Stimulated activated CD8-positive, alpha-beta memory T cell treated with anti-CD3 and anti-CD28 coated beads, Interleukin-4, amount 100 ng/mL, for 4 hours (primary cell): ENCODE results near the gene ST8SIA4.
"Not testable (repeated sequence)": the region's sequence is repeated elsewhere in the genome, so short reads cannot be mapped to it uniquely, and the experiment has no call there.

Experiments
- DNase-seq, 2 donors: peaks; one replicate each; pipeline ENCODE4 v3.0.0-alpha.2; 2020; ENCODE audit warnings: low read depth in 2 of 2, low spot score in 1 of 2

ST8SIA4 gene

GRCh38 chr5:100788417-100788816 lies 114.7 kb downstream of the ST8SIA4 start:
- DNase-seq = no peak

- DNase-seq = no peak
Measured at GRCh38 chr5:100787648-100788047, 115.4 kb downstream of the ST8SIA4 start.

- not testable (repeated sequence) for DNase-seq
Measured at GRCh38 chr5:100785536-100785935, 117.5 kb downstream of the ST8SIA4 start.

GRCh38 chr5:100780376-100780870 lies 122.7 kb downstream of the ST8SIA4 start:
- DNase-seq = no peak

- DNase-seq = no peak
Measured at GRCh38 chr5:100779669-100780375, 123.3 kb downstream of the ST8SIA4 start.

GRCh38 chr5:100777680-100778300 lies 125.3 kb downstream of the ST8SIA4 start:
- no peak for DNase-seq

- no peak for DNase-seq
Measured at GRCh38 chr5:100775533-100775855, 127.6 kb downstream of the ST8SIA4 start.

GRCh38 chr5:100772548-100772947 lies 130.5 kb downstream of the ST8SIA4 start:
- no peak for DNase-seq

GRCh38 chr5:100772006-100772405 lies 131.1 kb downstream of the ST8SIA4 start:
- no peak for DNase-seq

- no peak for DNase-seq
Measured at GRCh38 chr5:100771181-100771580, 131.9 kb downstream of the ST8SIA4 start.

- DNase-seq = no peak
Measured at GRCh38 chr5:100768221-100768620, 134.9 kb downstream of the ST8SIA4 start.

- DNase-seq = no peak
Measured at GRCh38 chr5:100762995-100763394, 140.1 kb downstream of the ST8SIA4 start.

GRCh38 chr5:100762108-100762507 lies 141.0 kb downstream of the ST8SIA4 start:
- no peak for DNase-seq

- DNase-seq = no peak
Measured at GRCh38 chr5:100761192-100761591, 141.9 kb downstream of the ST8SIA4 start.

GRCh38 chr5:100760688-100761087 lies 142.4 kb downstream of the ST8SIA4 start:
- DNase-seq = no peak

- DNase-seq = no peak
Measured at GRCh38 chr5:100758780-100759179, 144.3 kb downstream of the ST8SIA4 start.

GRCh38 chr5:100758306-100758705 lies 144.8 kb downstream of the ST8SIA4 start:
- DNase-seq = no peak

GRCh38 chr5:100757618-100758017 lies 145.5 kb downstream of the ST8SIA4 start:
- DNase-seq = no peak
